ENCODE results near the gene LAMA3. TPM values are rescaled to one million over a fixed set of nuclear protein-coding genes. Genes with fewer than 3 reads are reported as not detected.

Gene LAMA3
- total RNA-seq, result 0.11 TPM in 2 replicates

- intact Hi-C loops (cut with micrococcal nuclease), result loop anchor here (5.0 kb wide), 1 partner anchor 67 kb away; no protein-coding TSS in a partner anchor
Measured at GRCh38 chr18:23689031-23689615, at the start of gene LAMA3. LAMA3 (plus strand) TSS chr18:23689453; CDS start chr18:23689684, 231 bp downstream.

- intact Hi-C loops (cut with micrococcal nuclease), result no loop called here
Measured at GRCh38 chr18:23640052-23640451, 49.2 kb upstream of the LAMA3 start.

GRCh38 chr18:23641143-23641720 is 48.0 kb upstream of the LAMA3 start:
- intact Hi-C loops (cut with micrococcal nuclease), result no loop called here

GRCh38 chr18:23641937-23642666 is 47.2 kb upstream of the LAMA3 start:
- intact Hi-C loops (cut with micrococcal nuclease), result no loop called here

DNA sequence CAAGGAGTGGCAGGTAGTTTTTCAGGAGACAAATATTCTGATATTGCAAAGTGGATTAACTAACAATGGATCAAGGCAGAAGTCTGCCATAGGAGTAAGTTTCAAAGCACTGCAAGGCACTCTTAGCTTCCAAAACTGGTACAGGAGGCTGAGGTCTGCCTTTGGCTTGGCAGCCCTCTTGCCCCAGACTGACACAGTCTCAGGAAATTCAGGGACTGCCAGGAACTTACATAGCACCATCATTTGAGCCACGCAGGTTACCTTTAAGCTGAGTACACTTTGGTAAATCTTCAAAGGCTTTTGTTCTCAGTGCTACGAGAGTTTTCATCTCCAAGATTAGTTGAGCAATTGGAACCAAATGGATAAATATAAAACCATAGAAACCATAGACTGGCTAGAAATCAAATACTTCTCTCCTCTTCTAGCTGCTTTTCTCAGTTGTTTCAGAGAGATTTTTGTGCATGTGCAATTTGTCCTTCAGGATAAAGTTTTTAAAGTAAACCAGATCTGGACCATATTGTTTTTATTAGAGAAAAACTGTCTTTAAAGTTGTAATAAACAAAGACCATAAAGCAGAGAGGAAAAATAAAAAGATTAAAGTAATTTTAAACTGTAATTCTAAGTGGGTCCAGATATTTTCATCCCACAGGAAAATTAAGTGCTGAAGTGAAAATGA is 45.3 kb upstream of the LAMA3 start:
- intact Hi-C loops (cut with micrococcal nuclease), result no loop called here

DNA sequence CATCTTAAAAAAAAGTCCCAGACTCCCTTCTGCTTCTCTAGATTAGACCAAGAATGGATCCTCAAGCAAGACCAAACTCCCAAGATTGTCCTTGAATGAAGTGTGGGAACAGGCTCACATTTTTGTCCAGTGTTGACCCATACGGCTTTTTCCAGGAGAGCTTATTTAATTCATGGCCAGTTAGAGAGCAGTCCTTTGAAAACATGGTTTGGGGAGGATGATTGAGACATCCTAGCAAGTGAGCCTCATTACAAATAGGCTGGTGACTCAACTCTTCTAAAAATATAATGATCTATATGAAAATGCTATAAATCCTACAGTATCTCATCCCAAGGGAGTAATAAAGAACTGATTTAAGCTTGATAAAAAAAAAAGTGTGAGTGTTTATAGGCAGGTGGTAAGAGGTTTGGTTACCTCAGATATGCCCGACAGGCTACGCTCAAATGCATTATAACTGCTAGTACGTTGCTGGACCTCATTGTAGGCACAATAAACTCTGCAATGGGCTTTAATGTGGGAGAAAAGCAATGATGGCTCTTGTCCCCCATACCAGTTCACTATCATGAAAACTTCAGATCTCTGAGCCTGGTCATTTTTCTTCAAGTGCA is 43.6 kb upstream of the LAMA3 start:
- intact Hi-C loops (cut with micrococcal nuclease), result no loop called here

- intact Hi-C loops (cut with micrococcal nuclease), result no loop called here
Measured at GRCh38 chr18:23646282-23646681, 43.0 kb upstream of the LAMA3 start.

GRCh38 chr18:23648456-23648855 is 40.8 kb upstream of the LAMA3 start:
- intact Hi-C loops (cut with micrococcal nuclease), result no loop called here

DNA sequence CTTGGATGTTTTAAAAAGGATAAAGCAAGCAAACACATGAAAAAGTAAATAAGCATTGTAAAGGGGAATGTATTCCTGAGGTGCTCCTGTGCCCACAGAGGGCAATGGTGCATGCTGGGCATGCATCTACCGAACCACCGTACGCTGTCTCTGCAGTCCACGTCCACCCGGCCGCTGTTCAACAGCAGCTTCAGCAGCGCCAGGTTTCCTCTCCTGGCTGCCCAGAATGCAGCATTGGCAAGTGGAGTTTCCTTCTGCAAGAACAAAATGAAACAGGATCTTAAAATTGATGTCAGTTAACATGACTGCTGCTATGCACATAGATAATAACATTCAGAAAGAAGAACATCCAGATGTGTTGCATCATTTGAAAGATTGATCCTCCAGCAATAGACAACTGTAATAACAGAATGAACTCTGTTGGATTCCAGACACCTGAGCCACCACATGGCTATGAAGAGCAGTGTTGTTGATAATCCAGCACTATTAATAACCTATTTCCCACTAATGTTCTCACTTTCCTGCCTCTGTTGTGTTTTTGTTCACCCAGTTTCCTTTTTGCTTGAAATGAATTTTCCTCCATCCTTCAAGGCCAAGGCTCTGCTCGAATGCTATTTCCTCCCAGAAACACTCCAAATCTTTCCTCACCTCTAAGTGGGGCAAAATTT is 40.2 kb upstream of the LAMA3 start:
- intact Hi-C loops (cut with micrococcal nuclease), result no loop called here

DNA sequence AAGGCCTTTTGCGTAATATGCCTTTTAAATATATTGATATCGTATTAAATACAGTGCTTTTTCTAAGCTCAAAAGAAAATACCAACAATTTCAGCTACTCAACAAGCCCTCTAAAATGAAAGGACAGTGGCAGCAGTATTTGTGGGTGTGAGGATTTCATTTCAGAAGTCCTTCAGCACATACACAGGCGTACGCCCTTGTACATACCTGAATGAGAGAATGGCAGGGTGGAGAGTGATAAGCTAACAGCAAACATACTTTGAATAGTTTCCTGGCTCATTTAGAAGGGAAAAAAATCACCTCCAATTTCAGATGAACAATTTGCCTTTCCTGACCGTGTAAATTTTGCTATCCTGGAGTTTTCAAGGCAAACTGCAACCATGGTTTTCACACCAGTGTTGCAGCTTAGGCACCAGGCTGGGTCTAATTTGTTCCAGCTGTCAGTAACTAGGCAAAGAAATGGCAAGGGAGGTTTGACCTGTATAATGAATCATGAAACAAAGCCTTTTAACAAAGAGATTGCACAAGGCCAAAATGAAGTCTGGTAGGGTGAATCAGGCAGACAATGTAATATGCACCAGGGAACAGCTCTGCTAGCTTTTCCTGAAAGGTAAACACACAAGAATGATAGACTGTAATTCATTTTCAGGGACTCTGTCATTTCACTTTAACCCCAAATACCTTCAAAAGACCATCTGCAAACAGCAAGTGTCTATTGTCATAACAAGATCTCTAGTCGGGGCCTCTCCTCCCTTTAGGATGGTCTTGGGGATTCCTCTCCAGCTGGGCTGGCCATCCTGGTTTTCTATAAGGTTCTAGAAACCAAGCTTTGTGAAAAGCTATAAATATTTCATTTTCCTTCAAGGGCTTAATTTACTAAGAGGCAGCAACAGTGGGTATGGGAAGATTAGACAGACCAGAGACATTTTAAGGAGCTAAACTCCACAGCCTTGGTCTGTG is 38.0 kb upstream of the LAMA3 start:
- intact Hi-C loops (cut with micrococcal nuclease), result no loop called here

GRCh38 chr18:23652232-23652631 is 37.0 kb upstream of the LAMA3 start:
- intact Hi-C loops (cut with micrococcal nuclease), result no loop called here

GRCh38 chr18:23658285-23658684 is 31.0 kb upstream of the LAMA3 start:
- intact Hi-C loops (cut with micrococcal nuclease), result no loop called here

- intact Hi-C loops (cut with micrococcal nuclease), result no loop called here
Measured at GRCh38 chr18:23661735-23662308, 27.4 kb upstream of the LAMA3 start.

DNA sequence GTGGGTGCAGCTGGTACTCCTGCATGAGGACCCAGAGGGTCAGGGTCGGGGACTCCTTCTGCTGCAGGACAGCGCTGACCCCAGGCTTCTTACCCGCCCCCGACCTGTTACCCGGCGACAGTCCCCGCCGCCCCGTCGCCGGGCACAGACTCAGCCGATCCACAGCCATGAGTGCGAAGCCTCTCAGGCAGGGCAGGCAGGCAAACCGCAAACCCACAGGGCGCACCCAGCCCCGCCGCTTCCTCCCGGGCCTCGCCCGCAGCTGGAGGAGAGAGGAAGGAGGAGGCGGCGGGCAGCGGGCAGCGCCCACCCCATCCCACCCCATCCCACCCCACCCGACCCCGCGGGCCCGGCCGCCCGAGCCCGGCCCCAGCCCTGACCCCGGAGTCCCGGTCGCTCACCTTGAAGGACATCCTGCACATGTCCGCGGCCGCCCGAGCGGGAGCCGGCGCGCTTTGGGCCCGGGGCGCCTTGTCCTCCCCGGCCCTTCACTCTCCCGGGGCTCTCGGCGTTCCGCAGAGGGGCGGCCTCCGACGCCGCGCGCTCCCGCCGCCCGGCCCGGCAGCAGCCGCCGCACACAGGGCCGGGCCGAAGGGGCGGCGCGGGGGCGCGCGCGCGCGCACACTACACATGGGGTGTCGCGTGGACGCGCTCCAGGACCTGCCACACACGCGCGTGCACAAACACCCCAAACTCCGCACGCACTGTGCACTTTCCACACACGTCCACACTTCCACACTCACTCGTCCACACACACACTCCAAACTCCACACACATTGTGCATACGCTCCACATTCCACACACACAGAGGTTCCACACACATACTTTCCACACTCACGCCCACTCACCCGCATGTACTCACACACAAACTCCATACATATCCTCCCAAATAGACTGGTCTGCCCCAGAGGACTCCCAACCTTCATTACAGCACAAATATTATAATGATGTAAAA is 26.7 kb upstream of the LAMA3 start, which contains the start of gene ANKRD29:
ANKRD29 (minus strand) TSS at position 603 of the 955 bp plus-strand sequence; CDS start at position 422, 181 bp downstream.
- intact Hi-C loops (cut with micrococcal nuclease), result no loop called here

DNA sequence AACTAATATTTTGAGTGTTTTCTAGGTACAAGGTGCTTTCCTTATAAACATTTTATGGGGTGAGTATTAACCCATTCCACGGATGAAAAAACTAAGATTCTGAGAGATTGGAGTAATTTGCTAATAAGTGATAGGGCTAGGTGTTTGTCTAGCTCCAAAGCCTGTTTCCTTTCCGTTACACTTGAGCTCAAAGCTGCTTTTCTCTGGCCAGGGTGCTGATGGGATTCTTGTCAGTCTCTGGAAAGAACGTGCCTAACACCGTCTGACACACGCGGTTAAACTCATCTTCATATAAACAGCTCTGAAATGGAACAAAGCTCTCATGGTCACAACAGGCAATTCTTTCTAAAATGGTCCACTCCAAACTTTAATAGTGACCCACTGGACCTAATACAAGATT is 24.6 kb upstream of the LAMA3 start:
- intact Hi-C loops (cut with micrococcal nuclease), result no loop called here

DNA sequence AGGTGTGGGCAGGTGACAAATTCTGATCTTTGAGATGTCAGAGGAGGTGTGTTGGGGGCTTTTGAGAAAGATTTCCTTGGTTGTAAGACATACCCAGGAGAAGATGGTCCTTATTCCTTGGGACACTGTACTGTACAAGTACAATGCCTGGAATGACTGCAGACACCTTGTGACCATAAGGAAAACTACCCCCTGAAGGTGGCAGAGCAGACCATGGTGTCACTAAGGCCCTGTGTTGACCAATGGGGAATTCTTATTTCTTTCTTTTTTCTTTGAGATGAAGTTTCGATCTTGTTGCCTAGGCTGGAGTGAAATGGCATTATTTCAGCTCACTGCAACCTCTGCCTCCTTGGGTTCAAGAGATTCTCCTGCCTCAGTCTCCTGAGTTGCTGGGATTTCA is 22.1 kb upstream of the LAMA3 start:
- intact Hi-C loops (cut with micrococcal nuclease), result no loop called here

- intact Hi-C loops (cut with micrococcal nuclease), result no loop called here
Measured at GRCh38 chr18:23668731-23669130, 20.5 kb upstream of the LAMA3 start.

GRCh38 chr18:23669202-23669766 is 20.0 kb upstream of the LAMA3 start:
- intact Hi-C loops (cut with micrococcal nuclease), result no loop called here
